K562 (cell line): Measurements from ENCODE around the gene CFAP251. TPM values are rescaled to one million over a fixed set of nuclear protein-coding genes. Genes with fewer than 3 reads are reported as not detected.

ENCODE experiments used
- GABPB1 ChIP-seq: sonication (generic); formaldehyde crosslinking; IDR thresholded peaks from 2 replicates; pipeline ENCODE4 v1.8.0; 2022; ENCODE audit warnings: mild to moderate bottlenecking, missing genetic modification reagents
- GATA2 ChIP-seq: sonication (generic); formaldehyde crosslinking; IDR thresholded peaks from 2 replicates; pipeline ENCODE4 v1.4.0; 2020; ENCODE audit warnings: mild to moderate bottlenecking, missing genetic modification reagents
- JUN ChIP-seq, 2 experiments: sonication (generic) in 1 of 2; formaldehyde crosslinking in 1 of 2; IDR thresholded peaks; 2 replicates each; pipeline versions ENCODE4 v1.6.1 to v1.8.0; 2012 to 2022; ENCODE audit warnings: borderline replicate concordance in 2 of 2, mild to moderate bottlenecking in 2 of 2, improper control_type of control experiment in 1 of 2, low read depth in 1 of 2, low read length in 1 of 2, missing genetic modification reagents in 1 of 2
- LEF1 ChIP-seq: fragments of 450-650 bp; IDR thresholded peaks from 2 replicates; pipeline ENCODE4 v1.6.1; 2016; ENCODE audit warnings: mild to moderate bottlenecking
- RB1 ChIP-seq: fragments of 450-650 bp; IDR thresholded peaks from 2 replicates; pipeline ENCODE4 v1.6.1; 2017; ENCODE audit warnings: low read depth, mild to moderate bottlenecking
- SRSF7 ChIP-seq: fragments of 200-400 bp; formaldehyde crosslinking; optimal IDR thresholded peaks from 2 replicates; pipeline ENCODE3; 2017; ENCODE audit warnings: mild to moderate bottlenecking, low read depth, low read length
- USF1 ChIP-seq: sonication (generic); formaldehyde crosslinking; IDR thresholded peaks from 2 replicates; pipeline ENCODE4 v1.9.0; 2022; ENCODE audit warnings: mild to moderate bottlenecking, missing genetic modification reagents
- YY1 ChIP-seq, 3 experiments: IDR thresholded peaks; 2 replicates each; pipeline ENCODE4 v1.6.1; 2011; ENCODE audit warnings: low read length in 2 of 3, mild to moderate bottlenecking in 2 of 3, moderate library complexity in 2 of 3, borderline replicate concordance in 1 of 3, control low read depth in 1 of 3, low read depth in 1 of 3; ENCODE audit not compliant: insufficient read depth in 3 of 3, insufficient replicate concordance in 2 of 3, control insufficient read depth in 1 of 3, insufficient read length in 1 of 3; ENCODE audit errors: extremely low read depth in 1 of 3
- ZBTB1 ChIP-seq: sonication (generic); formaldehyde crosslinking; IDR thresholded peaks from 2 replicates; pipeline ENCODE4 v1.8.1; 2023; ENCODE audit warnings: missing genetic modification reagents, low read depth, mild to moderate bottlenecking, borderline replicate concordance
- ZNF277 ChIP-seq: fragments of 250-450 bp; sonication (Bioruptor Pico); IDR thresholded peaks from 2 replicates; pipeline ENCODE4 v1.8.0; 2022; ENCODE audit warnings: inconsistent platforms, mild to moderate bottlenecking, moderate library complexity, borderline replicate concordance
- polyA plus RNA-seq, 8 experiments: library from polyadenylated mRNA; depleted of rRNA in 4 of 8; stranded (reverse) in 5 of 8; unstranded in 3 of 8; fragments of >200 nt; fragmentation: Nextera tagmentation in 2 of 8; fragmentation: Illumina TruSeq in 1 of 8; extraction: Ambion mirVana in 2 of 8; extraction: Trizol in 1 of 8; gene quantifications; 2 replicates each; pipeline versions ENCODE4 v1.2.1 to v1.2.3, GENCODE V29; 2011 to 2014; ENCODE audit warnings: inconsistent platforms in 1 of 8, missing spikeins in 1 of 8
- total RNA-seq, 7 experiments: library from RNA; depleted of rRNA in 6 of 7; stranded (reverse); fragments of >200 nt in 6 of 7; fragmentation: Illumina TruSeq in 2 of 7; extraction: Trizol in 2 of 7; gene quantifications; 2 replicates each; pipeline versions ENCODE4 v1.2.1 to v1.2.3, GENCODE V29; 2011 to 2021; ENCODE audit warnings: low replicate concordance in 1 of 7

Gene CFAP251
- total and polyA plus RNA-seq, 9 of the 15 experiments (the other 6 are each of a cell fraction or from before 2014, with no cell fraction given): 16.6 to 31.0 (median 19.1) TPM

- TF ChIP-seq LEF1 (no peak), YY1 (IDR thresholded peaks at IDR 0.05; ENCODE audit: borderline replicate concordance in 1 of 3, control insufficient read depth in 1 of 3, extremely low read depth in 1 of 3, insufficient read depth in 3 of 3, insufficient read length in 1 of 3, insufficient replicate concordance in 2 of 3, low read depth in 1 of 3, low read length in 2 of 3) (peak in 1 of 3 experiments; percentile 82), JUN (IDR thresholded peaks at IDR 0.05; ENCODE audit: borderline replicate concordance, low read depth, low read length) (no peak), JUN (CRISPR knock-in tag; IDR thresholded peaks at IDR 0.05; ENCODE audit: borderline replicate concordance) (no peak), GATA2 (no peak), ZBTB1 (CRISPR knock-in tag) (no peak), SRSF7 (no peak), ZNF277 (CRISPR knock-in tag) (no peak), GABPB1 (CRISPR knock-in tag) (no peak), USF1 (CRISPR knock-in tag) (no peak), RB1 (0 out of 2 replicates have a peak, but pooled peaks have one; percentile 6)
Observed at GRCh38 chr12:122022393-122023338, 104.3 kb downstream of the CFAP251 start (continued).
